K562 (cell line): Measurements from ENCODE around the gene ASB4. TPM values are rescaled to one million over a fixed set of nuclear protein-coding genes. Genes with fewer than 3 reads are reported as not detected.

Source experiments
- ATAC-seq: fragments of 200-7000 bp; cut with Tn5 transposase; 3 replicates; pipeline ENCODE4 v1.9.1; 2020; ENCODE audit warnings: moderate library complexity
- BruUV-seq: library from RNA; stranded (reverse); fragments of 400-500 nt; replicated peaks from 2 replicates; lab custom pipeline; 2021; lab: Mats Ljungman, UMichigan
- CTCF ChIA-PET: fragments of 300-600 bp; formaldehyde crosslinking; extraction: SDS; loops from one replicate; lab custom pipeline; 2021; ENCODE audit warnings: low intra/inter-chr PET ratio; lab: Yijun Ruan, JAX
- POLR2A ChIA-PET: fragments of 300-600, 350-650 bp; sonication (Branson Sonifier 250); formaldehyde crosslinking; extraction: SDS; loops from one replicate; lab custom pipeline; 2021; ENCODE audit warnings: antibody characterized with exemption, inconsistent platforms; lab: Yijun Ruan, JAX
- DNase-seq, 4 experiments: peaks; one replicate each; pipeline versions ENCODE4 v3.0.0 to v3.0.0-alpha.2; 2011 to 2018; ENCODE audit warnings: low spot score in 3 of 4, mixed read lengths in 3 of 4; ENCODE audit errors: extremely low read depth in 1 of 4
- FAIRE-seq: peaks from 2 replicates; lab custom pipeline; 2011; peaks lifted over from hg19 to GRCh38; lab: Jason Lieb, UNC
- H2AFZ ChIP-seq: 2 replicates; pipeline ENCODE4 v1.6.0; 2011; ENCODE audit warnings: low read depth, low read length, control low read depth, inconsistent platforms
- H3K27ac ChIP-seq: fragments of 200-600 bp; 3 replicates; pipeline ENCODE4 v1.8.0; 2011; ENCODE audit warnings: low read depth, mild to moderate bottlenecking, control low read depth, inconsistent platforms, low read length, moderate library complexity, mixed read lengths; ENCODE audit errors: extremely low read depth
- H3K27me3 ChIP-seq, 2 experiments: fragments of 300-600 bp in 1 of 2; 2 replicates in 1 of 2; 3 replicates in 1 of 2; pipeline versions ENCODE4 v1.6.0 to v1.8.0; 2011; ENCODE audit warnings: inconsistent platforms in 2 of 2, low read length in 2 of 2, mild to moderate bottlenecking in 1 of 2, mixed read lengths in 1 of 2, moderate library complexity in 1 of 2; ENCODE audit not compliant: control insufficient read depth in 2 of 2, insufficient read depth in 2 of 2
- H3K36me3 ChIP-seq: fragments of 300-600 bp; 3 replicates; pipeline ENCODE4 v1.8.0; 2011; ENCODE audit warnings: mild to moderate bottlenecking, low read length, inconsistent platforms; ENCODE audit not compliant: control insufficient read depth, insufficient read depth
- H3K4me1 ChIP-seq, 2 experiments: fragments of 200-600 bp in 1 of 2; replicated peaks in 1 of 2; 2 replicates in 1 of 2; 3 replicates in 1 of 2; pipeline versions ENCODE4 v1.5.1 to v1.8.0; 2011; ENCODE audit warnings: inconsistent platforms in 2 of 2, low read length in 2 of 2, mild to moderate bottlenecking in 1 of 2, mixed read lengths in 1 of 2, moderate library complexity in 1 of 2; ENCODE audit not compliant: control insufficient read depth in 2 of 2, insufficient read depth in 2 of 2
- H3K4me2 ChIP-seq: 2 replicates; pipeline ENCODE4 v1.6.1; 2011; ENCODE audit warnings: low read length, control low read depth, inconsistent platforms, mixed read lengths; ENCODE audit not compliant: insufficient read depth
- H3K4me3 ChIP-seq: fragments of 200-600 bp; sonication (generic), shearing (Covaris generic); 2 replicates; pipeline ENCODE4 v1.5.1; 2016; ENCODE audit warnings: control low read depth, inconsistent platforms
- H3K79me2 ChIP-seq: fragments of 200-600 bp; 3 replicates; pipeline ENCODE4 v1.8.0; 2011; ENCODE audit warnings: low read length, inconsistent platforms; ENCODE audit not compliant: control insufficient read depth, insufficient read depth
- H3K9ac ChIP-seq, 2 experiments: 2 replicates each; pipeline versions ENCODE4 v1.6.0 to v1.6.1; 2011; ENCODE audit warnings: low read depth in 2 of 2, low read length in 2 of 2, control low read depth in 1 of 2, inconsistent platforms in 1 of 2, mild to moderate bottlenecking in 1 of 2, mixed read lengths in 1 of 2; ENCODE audit not compliant: insufficient read depth in 1 of 2
- H3K9me1 ChIP-seq: one replicate; pipeline ENCODE4 v1.6.0; 2011; ENCODE audit warnings: inconsistent platforms, mild to moderate bottlenecking, low read length, moderate library complexity; ENCODE audit not compliant: control insufficient read depth, insufficient read depth
- H3K9me3 ChIP-seq: replicated peaks from 2 replicates; pipeline ENCODE4 v1.5.1; 2011; ENCODE audit warnings: low read depth, low read length, inconsistent platforms; ENCODE audit not compliant: control insufficient read depth, insufficient read depth
- H4K20me1 ChIP-seq: replicated peaks from 2 replicates; pipeline ENCODE4 v1.6.1; 2011; ENCODE audit warnings: low read length, inconsistent platforms, mixed read lengths; ENCODE audit not compliant: control insufficient read depth, insufficient read depth
- EHMT2 ChIP-seq: fragments of 450-650 bp; IDR thresholded peaks from 2 replicates; pipeline ENCODE4 v1.6.1; 2018; ENCODE audit warnings: antibody characterized with exemption
- L3MBTL2 ChIP-seq: fragments of 450-650 bp; IDR thresholded peaks from 2 replicates; pipeline ENCODE4 v1.6.1; 2016; ENCODE audit warnings: mild to moderate bottlenecking, moderate library complexity
- RB1 ChIP-seq: fragments of 450-650 bp; IDR thresholded peaks from 2 replicates; pipeline ENCODE4 v1.6.1; 2017; ENCODE audit warnings: low read depth, mild to moderate bottlenecking
- RNF2 ChIP-seq: sonication (generic); IDR thresholded peaks from 2 replicates; pipeline ENCODE4 v1.6.1; 2016
- TSC22D4 ChIP-seq: fragments of 450-650 bp; IDR thresholded peaks from 2 replicates; pipeline ENCODE4 v1.6.1; 2016; ENCODE audit warnings: missing genetic modification characterization, missing biosample characterization, control low read depth
- ZNF324 ChIP-seq: fragments of 250-450 bp; sonication (Bioruptor Pico); IDR thresholded peaks from 2 replicates; pipeline ENCODE4 v1.4.0; 2020; ENCODE audit warnings: mild to moderate bottlenecking
- WGBS: fragments of 100-300 bp; shearing (Covaris generic); methylation state at CpG from one replicate; pipeline ENCODE4 v1.1.6; 2016; ENCODE audit warnings: low coverage, mixed read lengths; ENCODE audit not compliant: insufficient coverage; ENCODE audit errors: missing lambda C conversion rate; 5-methylcytosine and 5-hydroxymethylcytosine counted together
- in situ Hi-C: fragments of 300-500 bp; cut with MboI; formaldehyde crosslinking; loops from 4 replicates; pipeline ENCODE4 v1.15.0; 2018; ENCODE audit warnings: inconsistent platforms, mixed read lengths
- intact Hi-C: fragments of 100-400 bp; cut with micrococcal nuclease; formaldehyde crosslinking; loops from 2 replicates; pipeline ENCODE4 v1.14.2; 2022
- polyA plus RNA-seq, 8 experiments: library from polyadenylated mRNA; depleted of rRNA in 4 of 8; stranded (reverse) in 5 of 8; unstranded in 3 of 8; fragments of >200 nt; fragmentation: Nextera tagmentation in 2 of 8; fragmentation: Illumina TruSeq in 1 of 8; extraction: Ambion mirVana in 2 of 8; extraction: Trizol in 1 of 8; gene quantifications; 2 replicates each; pipeline versions ENCODE4 v1.2.1 to v1.2.3, GENCODE V29; 2011 to 2014; ENCODE audit warnings: inconsistent platforms in 1 of 8, missing spikeins in 1 of 8
- total RNA-seq, 7 experiments: library from RNA; depleted of rRNA in 6 of 7; stranded (reverse); fragments of >200 nt in 6 of 7; fragmentation: Illumina TruSeq in 2 of 7; extraction: Trizol in 2 of 7; gene quantifications; 2 replicates each; pipeline versions ENCODE4 v1.2.1 to v1.2.3, GENCODE V29; 2011 to 2021; ENCODE audit warnings: low replicate concordance in 1 of 7
- TF ChIP-seq, protein P1 (sequence below): fragments of 450-650 bp; IDR thresholded peaks from 2 replicates; pipeline ENCODE4 v1.6.1; 2017; ENCODE audit warnings: antibody characterized with exemption

Gene ASB4
- total and polyA plus RNA-seq, 9 of the 15 experiments (the other 6 are each of a cell fraction or from before 2014, with no cell fraction given) = 0.03 to 0.07 TPM; not detected in 7

DNA sequence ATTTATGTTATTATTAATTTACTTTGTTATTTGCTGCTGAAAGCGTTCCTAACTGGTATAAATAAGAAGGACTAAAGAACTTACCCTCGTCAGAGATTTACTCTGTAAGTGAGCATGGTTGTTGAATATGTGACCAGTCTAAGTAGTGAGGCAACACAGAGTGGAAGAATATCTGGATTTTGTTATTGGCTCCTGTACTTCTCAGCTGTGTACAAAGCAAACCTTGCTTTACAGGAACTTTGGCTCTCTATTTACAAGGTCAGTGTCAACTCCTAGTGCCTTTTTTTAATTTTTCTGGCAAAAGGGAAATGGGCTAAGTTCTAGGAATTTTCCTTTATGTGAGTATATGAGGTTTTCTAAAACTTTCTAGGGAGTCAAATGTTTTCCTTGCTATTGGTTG lies 74.9 kb downstream of the ASB4 start:
- no peaks in the 10 kb centered on the region for H4K20me1 ChIP-seq
- H3K27ac ChIP-seq = no peak overlapping the region
- ATAC-seq (no peak), FAIRE-seq (no peak), DNase-seq (no peak)
- no peaks in the 10 kb centered on the region for H3K9me3 ChIP-seq
- no peaks in the 10 kb centered on the region for H3K27me3 ChIP-seq
- intact Hi-C loops = no loop called here
- CTCF ChIA-PET = no interaction called here
- H3K4me2 ChIP-seq = no peak overlapping the region
- no peaks in the 10 kb centered on the region for H3K36me3 ChIP-seq
- no peak overlapping the region for H3K9ac ChIP-seq
- in situ Hi-C loops = no loop called here
- no peak overlapping the region for H3K4me3 ChIP-seq
- H3K79me2 ChIP-seq = no peaks in the 10 kb centered on the region
- no peak for TF ChIP-seq L3MBTL2
- no peak for TF ChIP-seq EHMT2
- no peak for TF ChIP-seq TSC22D4 (tag)
- TF ChIP-seq, protein P1, sequence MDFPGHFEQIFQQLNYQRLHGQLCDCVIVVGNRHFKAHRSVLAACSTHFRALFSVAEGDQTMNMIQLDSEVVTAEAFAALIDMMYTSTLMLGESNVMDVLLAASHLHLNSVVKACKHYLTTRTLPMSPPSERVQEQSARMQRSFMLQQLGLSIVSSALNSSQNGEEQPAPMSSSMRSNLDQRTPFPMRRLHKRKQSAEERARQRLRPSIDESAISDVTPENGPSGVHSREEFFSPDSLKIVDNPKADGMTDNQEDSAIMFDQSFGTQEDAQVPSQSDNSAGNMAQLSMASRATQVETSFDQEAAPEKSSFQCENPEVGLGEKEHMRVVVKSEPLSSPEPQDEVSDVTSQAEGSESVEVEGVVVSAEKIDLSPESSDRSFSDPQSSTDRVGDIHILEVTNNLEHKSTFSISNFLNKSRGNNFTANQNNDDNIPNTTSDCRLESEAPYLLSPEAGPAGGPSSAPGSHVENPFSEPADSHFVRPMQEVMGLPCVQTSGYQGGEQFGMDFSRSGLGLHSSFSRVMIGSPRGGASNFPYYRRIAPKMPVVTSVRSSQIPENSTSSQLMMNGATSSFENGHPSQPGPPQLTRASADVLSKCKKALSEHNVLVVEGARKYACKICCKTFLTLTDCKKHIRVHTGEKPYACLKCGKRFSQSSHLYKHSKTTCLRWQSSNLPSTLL = no peak
- no peak for TF ChIP-seq RB1
- TF ChIP-seq RNF2 = no peak
- TF ChIP-seq ZNF324 (CRISPR knock-in tag) = no peak
- H2AFZ ChIP-seq = no peak overlapping the region
- BruUV-seq = no TSS peak
- no peaks in the 10 kb centered on the region for H3K4me1 ChIP-seq
- WGBS = 0% methylated on average over 2 of the region's 2 CpGs
- H3K9me1 ChIP-seq = no peaks in the 10 kb centered on the region
- POLR2A ChIA-PET = no interaction called here
